ENCODE results near the gene SRSF1.
"Not testable (repeated sequence)": the region's sequence is repeated elsewhere in the genome, so short reads cannot be mapped to it uniquely, and the experiment has no call there.

The SRSF1 gene

DNA sequence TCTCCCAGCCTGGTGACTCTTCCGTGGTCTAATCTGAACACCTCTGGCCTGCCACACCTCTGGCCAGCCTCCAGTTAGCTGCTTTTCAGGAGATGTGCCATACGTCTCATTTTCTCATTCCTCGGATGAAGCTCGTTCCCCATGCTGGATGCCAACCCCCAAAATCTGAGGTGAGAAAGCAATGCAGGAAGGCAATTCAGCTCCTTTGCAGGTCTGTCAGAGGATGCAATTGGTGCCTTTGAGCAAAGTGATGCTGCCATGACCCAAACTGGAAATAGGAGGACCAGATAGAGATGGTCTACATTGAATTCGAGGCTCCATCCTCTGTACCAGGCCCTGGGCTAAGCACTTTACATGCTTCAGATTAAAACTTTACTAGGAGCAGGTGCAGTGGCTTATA, 40.8 kb downstream of the SRSF1 start:
- no peak for TF ChIP-seq MYC (IDR thresholded peaks at IDR 0.05; ENCODE audit: low read depth, low read length)
- TF ChIP-seq, protein P1, sequence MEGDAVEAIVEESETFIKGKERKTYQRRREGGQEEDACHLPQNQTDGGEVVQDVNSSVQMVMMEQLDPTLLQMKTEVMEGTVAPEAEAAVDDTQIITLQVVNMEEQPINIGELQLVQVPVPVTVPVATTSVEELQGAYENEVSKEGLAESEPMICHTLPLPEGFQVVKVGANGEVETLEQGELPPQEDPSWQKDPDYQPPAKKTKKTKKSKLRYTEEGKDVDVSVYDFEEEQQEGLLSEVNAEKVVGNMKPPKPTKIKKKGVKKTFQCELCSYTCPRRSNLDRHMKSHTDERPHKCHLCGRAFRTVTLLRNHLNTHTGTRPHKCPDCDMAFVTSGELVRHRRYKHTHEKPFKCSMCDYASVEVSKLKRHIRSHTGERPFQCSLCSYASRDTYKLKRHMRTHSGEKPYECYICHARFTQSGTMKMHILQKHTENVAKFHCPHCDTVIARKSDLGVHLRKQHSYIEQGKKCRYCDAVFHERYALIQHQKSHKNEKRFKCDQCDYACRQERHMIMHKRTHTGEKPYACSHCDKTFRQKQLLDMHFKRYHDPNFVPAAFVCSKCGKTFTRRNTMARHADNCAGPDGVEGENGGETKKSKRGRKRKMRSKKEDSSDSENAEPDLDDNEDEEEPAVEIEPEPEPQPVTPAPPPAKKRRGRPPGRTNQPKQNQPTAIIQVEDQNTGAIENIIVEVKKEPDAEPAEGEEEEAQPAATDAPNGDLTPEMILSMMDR (IDR thresholded peaks at IDR 0.05; ENCODE audit: low read depth, low read length) = no peak
- TF ChIP-seq, protein P2, sequence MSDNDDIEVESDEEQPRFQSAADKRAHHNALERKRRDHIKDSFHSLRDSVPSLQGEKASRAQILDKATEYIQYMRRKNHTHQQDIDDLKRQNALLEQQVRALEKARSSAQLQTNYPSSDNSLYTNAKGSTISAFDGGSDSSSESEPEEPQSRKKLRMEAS (IDR thresholded peaks at IDR 0.05; ENCODE audit: low read depth, low read length) = no peak
- no peak for TF ChIP-seq POLR2A (IDR thresholded peaks at IDR 0.05; ENCODE audit: extremely low read depth, insufficient read length)
- no peak overlapping the region for H3K4me3 ChIP-seq (ENCODE audit: low read depth, low read length)
- no peak for DNase-seq (ENCODE audit: low read depth)

DNA sequence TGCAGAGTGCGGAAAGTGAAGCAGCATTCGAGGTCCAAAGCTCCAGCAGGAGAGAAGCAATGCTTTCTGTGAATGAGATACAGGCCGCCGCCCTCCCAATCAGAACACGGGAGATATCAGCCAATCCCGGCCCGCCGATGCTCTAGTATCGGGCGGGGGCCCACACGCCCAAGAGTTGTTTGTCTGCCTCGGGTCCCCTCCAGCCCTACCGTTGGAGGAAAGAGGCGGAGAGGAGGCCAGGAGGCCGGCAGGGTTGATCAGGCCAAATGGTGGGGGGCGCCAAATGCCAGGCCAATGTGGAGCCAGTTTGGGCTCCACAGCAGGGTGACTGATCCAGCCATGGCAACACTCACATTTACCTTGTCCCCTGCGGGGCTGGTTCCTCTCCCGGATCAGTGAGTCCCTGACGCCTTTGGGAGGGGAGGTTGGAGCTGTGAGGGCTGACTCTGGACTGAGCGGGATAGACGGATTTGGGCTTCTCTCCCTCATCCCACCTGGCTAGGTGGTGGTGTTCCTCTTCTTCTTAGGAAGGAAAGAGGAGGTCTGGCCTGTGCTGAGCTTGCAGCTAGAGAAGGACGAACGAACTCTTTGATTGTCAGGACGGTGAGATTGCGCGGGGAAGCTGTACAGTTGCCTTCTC, 41.4 kb downstream of the SRSF1 start:
- TF ChIP-seq POLR2A (IDR thresholded peaks at IDR 0.05; ENCODE audit: extremely low read depth, insufficient read length) = no peak
- TF ChIP-seq, protein P1 (IDR thresholded peaks at IDR 0.05; ENCODE audit: low read depth, low read length) = no peak
- TF ChIP-seq, protein P2 (IDR thresholded peaks at IDR 0.05; ENCODE audit: low read depth, low read length) = no peak
- TF ChIP-seq MYC (IDR thresholded peaks at IDR 0.05; ENCODE audit: low read depth, low read length) = no peak
- H3K4me3 ChIP-seq (ENCODE audit: low read depth, low read length) = no peak overlapping the region
- no peak for DNase-seq (ENCODE audit: low read depth)

DNA sequence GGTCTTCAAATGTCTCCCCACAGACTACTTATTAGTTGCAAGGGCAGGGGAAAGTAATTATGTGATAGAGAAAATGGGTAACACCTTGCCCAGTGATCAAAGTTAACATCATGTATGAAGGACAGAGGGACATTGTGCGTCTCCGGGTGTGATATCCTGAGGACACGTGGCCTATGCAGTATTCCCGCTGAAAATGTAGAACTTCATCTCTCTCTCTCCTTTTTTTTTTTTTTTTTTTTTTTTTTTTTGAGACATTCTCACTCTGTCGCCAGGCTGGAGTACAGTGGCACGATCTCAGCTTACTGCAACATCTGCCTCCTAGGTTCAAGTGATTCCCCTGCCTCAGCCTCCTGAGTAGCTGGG, 43.9 kb downstream of the SRSF1 start:
- DNase-seq (ENCODE audit: low read depth) = no peak
- no peak overlapping the region for H3K4me3 ChIP-seq (ENCODE audit: low read depth, low read length)
- TF ChIP-seq, protein P2 (IDR thresholded peaks at IDR 0.05; ENCODE audit: low read depth, low read length) = no peak
- TF ChIP-seq POLR2A (IDR thresholded peaks at IDR 0.05; ENCODE audit: extremely low read depth, insufficient read length) (no peak), MYC (IDR thresholded peaks at IDR 0.05; ENCODE audit: low read depth, low read length) (no peak)
- TF ChIP-seq, protein P1 (IDR thresholded peaks at IDR 0.05; ENCODE audit: low read depth, low read length) = no peak

DNA sequence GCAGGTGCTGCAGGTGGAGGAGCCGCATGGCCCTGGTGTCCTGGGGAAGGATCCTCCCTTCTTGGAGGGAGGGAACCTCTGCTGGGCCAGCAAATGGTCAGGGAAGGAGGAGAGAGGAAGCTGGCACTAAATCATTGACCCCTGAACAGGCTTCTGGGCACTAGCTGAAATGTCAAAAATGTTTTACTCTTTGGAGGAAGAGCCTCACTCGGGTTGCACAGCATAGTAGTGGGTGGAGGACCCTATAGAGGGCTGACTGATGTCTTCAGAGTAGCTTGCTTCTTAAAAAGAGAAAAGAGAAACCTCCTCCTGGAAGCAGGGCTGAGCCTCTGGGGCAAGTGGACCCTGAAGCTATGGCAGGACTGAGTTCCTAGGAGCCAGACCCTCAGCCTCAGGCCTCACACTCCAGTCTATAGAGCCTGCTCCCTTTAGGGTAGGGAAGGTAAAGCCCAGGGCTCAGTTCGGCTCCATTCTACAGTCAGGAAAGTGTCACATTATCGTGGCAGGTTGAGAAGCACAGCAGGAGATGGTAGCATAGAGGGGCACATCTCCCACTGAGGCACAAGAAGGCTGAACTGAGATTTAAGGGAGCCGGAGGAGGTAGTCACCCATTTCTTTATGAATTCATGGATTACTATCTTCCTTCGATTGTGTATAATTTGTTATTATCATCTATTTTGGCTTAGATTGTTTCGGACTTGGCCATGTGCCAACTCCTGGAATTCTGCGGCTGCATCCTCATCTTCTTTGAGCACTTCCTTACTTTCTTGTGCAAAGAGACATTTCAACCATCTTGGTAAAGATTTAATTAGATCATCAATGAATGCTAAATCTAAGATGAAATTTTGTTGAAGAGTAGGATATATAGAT, 44.5 kb downstream of the SRSF1 start:
- H3K4me3 ChIP-seq (ENCODE audit: low read depth, low read length) = no peak overlapping the region
- DNase-seq (ENCODE audit: low read depth) = no peak
- TF ChIP-seq, protein P1 (IDR thresholded peaks at IDR 0.05; ENCODE audit: low read depth, low read length) = no peak
- TF ChIP-seq MYC (IDR thresholded peaks at IDR 0.05; ENCODE audit: low read depth, low read length) (no peak), POLR2A (IDR thresholded peaks at IDR 0.05; ENCODE audit: extremely low read depth, insufficient read length) (no peak)
- TF ChIP-seq, protein P2 (IDR thresholded peaks at IDR 0.05; ENCODE audit: low read depth, low read length) = no peak

DNA sequence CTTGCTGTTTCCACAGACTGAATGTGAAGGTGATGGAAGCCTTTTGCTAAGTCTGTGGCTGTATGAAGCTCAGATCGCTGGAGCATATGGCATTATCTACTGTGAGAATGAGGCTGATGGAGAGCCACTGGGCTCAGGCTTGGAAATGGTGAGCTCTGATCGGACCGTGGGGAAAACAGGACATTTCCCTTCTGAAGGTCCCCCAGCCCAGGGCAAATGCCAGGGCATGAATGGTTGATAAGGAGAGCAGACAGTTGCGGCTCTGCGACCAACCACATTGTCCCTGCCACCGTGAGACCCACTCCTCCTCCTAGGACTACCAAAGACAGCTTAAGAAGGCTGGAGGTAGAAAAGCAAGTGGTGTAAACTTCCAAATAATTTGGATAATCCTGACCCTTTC, 47.1 kb downstream of the SRSF1 start:
- DNase-seq (ENCODE audit: low read depth) = no peak
- no peak for TF ChIP-seq POLR2A (IDR thresholded peaks at IDR 0.05; ENCODE audit: extremely low read depth, insufficient read length)
- TF ChIP-seq, protein P2 (IDR thresholded peaks at IDR 0.05; ENCODE audit: low read depth, low read length) = no peak
- TF ChIP-seq MYC (IDR thresholded peaks at IDR 0.05; ENCODE audit: low read depth, low read length) = no peak
- TF ChIP-seq, protein P1 (IDR thresholded peaks at IDR 0.05; ENCODE audit: low read depth, low read length) = no peak
- no peak overlapping the region for H3K4me3 ChIP-seq (ENCODE audit: low read depth, low read length)

DNA sequence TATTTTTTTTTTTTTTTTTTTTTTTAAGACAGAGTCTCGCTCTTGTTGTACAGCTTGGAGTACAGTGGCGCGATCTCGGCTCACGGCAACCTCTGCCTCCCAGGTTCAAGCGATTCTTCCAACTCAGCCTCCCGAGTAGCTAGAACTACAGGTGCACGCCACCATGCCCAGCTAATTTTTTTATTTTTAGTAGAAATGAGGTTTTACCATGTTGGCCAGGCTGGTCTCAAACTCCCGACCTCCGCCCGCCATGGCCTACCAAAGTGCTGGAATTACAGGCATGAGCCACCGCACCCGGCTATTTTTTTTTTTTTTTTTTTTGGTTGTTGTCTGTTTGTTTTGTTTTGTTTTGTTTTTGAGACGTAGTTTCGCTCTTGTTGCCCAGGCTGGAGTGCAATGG, 48.7 kb downstream of the SRSF1 start:
- not testable (repeated sequence) for H3K4me3 ChIP-seq (ENCODE audit: low read depth, low read length); DNase-seq (ENCODE audit: low read depth)
